Esophagus squamous epithelium (tissue), 5 donors: ENCODE data around the gene AAMP. TPM values are rescaled to one million over a fixed set of nuclear protein-coding genes. Genes with fewer than 3 reads are reported as not detected.
"Not testable (repeated sequence)": the region's sequence is repeated elsewhere in the genome, so short reads cannot be mapped to it uniquely, and the experiment has no call there.

Source experiments
- DNase-seq: peaks from one replicate; lab custom pipeline; 2025; lab: John Stamatoyannopoulos, UW
- H3K27ac ChIP-seq, 4 donors: fragments of 200-600 bp; sonication (generic); one replicate each; pipeline ENCODE4 v1.5.1; 2016 to 2019; ENCODE audit warnings: mild to moderate bottlenecking in 1 of 4
- H3K27me3 ChIP-seq, 4 donors: fragments of 200-600 bp; sonication (generic); 1 replicate in 3 of 4; 2 replicates in 1 of 4; pipeline versions ENCODE4 v1.5.1 to v1.6.0; 2017 to 2021; ENCODE audit warnings: antibody characterized with exemption in 1 of 4
- H3K36me3 ChIP-seq, 3 donors: fragments of 200-600 bp; sonication (generic); one replicate each; pipeline ENCODE4 v1.5.1; 2016 to 2019
- H3K4me1 ChIP-seq, 3 donors: fragments of 200-600 bp; sonication (generic); one replicate each; pipeline ENCODE4 v1.5.1; 2017 to 2019
- H3K4me3 ChIP-seq, 4 donors: fragments of 200-600 bp; sonication (generic); 1 replicate in 3 of 4; 2 replicates in 1 of 4; pipeline ENCODE4 v1.5.1; 2016 to 2019; ENCODE audit warnings: mild to moderate bottlenecking in 2 of 4, moderate library complexity in 1 of 4
- H3K9me3 ChIP-seq, 3 donors: fragments of 200-600 bp; sonication (generic); one replicate each; pipeline ENCODE4 v1.5.1; 2016 to 2019
- POLR2A ChIP-seq, 4 donors: fragments of 450-650 bp; IDR thresholded peaks; one replicate each; pipeline ENCODE4 v1.6.1; 2017; ENCODE audit warnings: antibody characterized with exemption in 4 of 4, mild to moderate bottlenecking in 4 of 4, moderate library complexity in 3 of 4
- WGBS, 2 donors: methylation state at CpG; one replicate each; pipeline ENCODE4 v1.1.5; 2018; 5-methylcytosine and 5-hydroxymethylcytosine counted together
- intact Hi-C: fragments of 100-400 bp; cut with DNase I; formaldehyde crosslinking; loops from one replicate; pipeline ENCODE4 v1.15.0; 2022
- total RNA-seq, 4 donors: library from RNA; depleted of rRNA; stranded (reverse); fragments of >200 nt; gene quantifications; one replicate each; pipeline ENCODE4 v1.1.0, GENCODE V29; 2016
- TF ChIP-seq, protein P1 (sequence below), 6 experiments: fragments of 450-650 bp in 4 of 6; fragments of 200-600 bp in 2 of 6; sonication (generic) in 2 of 6; IDR thresholded peaks; one replicate each; pipeline ENCODE4 v1.5.1; 2016 to 2019; ENCODE audit warnings: antibody characterized with exemption in 6 of 6, mild to moderate bottlenecking in 4 of 6, moderate library complexity in 4 of 6
- donor health status: DM: yes; HTN: yes; CAD: no.

The AAMP gene
- total RNA-seq, 4 donors from 2014 or later: 97.9 to 136 (median 118) TPM

DNA sequence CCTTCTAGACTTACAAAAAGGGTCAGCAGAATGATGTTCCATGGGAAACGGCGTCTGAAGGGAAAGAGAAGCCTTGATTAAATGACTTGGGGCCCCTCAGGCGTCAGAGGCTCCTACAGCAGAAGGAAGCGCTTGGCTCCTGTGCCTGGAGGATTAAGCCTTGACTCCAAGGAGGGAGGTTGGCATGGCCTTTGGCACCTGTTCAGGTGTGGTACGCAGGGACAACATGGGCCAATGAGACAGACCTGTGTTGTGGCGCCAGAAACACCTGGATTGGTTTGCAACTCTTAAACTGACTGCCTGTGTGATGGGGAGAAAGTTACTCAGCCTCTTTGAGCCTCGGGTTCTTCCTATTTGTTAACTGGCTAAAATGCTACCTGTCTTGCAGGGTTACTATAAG, 8.0 kb upstream of the AAMP start:
- 52 to 61% methylated on average over 4 to 7 of the region's 7 CpGs for whole genome bisulfite sequencing, 2 donors
- DNase-seq: no peak
- H3K36me3 ChIP-seq: peaks cover 80 to 94% (median 80%) of the 10 kb centered on the region in 3 donors
- intact Hi-C loops: no loop called here
- H3K4me3 ChIP-seq: no peak overlapping the region
- H3K4me1 ChIP-seq: peaks cover 20 to 82% (median 32%) of the 10 kb centered on the region in 3 donors
- H3K9me3 ChIP-seq: no peaks in the 10 kb centered on the region
- peak overlapping the region; percentile 17 to 89 (median 48) for H3K27ac ChIP-seq
- no peak for TF ChIP-seq POLR2A (IDR thresholded peaks at IDR 0.05)
- TF ChIP-seq, protein P1, sequence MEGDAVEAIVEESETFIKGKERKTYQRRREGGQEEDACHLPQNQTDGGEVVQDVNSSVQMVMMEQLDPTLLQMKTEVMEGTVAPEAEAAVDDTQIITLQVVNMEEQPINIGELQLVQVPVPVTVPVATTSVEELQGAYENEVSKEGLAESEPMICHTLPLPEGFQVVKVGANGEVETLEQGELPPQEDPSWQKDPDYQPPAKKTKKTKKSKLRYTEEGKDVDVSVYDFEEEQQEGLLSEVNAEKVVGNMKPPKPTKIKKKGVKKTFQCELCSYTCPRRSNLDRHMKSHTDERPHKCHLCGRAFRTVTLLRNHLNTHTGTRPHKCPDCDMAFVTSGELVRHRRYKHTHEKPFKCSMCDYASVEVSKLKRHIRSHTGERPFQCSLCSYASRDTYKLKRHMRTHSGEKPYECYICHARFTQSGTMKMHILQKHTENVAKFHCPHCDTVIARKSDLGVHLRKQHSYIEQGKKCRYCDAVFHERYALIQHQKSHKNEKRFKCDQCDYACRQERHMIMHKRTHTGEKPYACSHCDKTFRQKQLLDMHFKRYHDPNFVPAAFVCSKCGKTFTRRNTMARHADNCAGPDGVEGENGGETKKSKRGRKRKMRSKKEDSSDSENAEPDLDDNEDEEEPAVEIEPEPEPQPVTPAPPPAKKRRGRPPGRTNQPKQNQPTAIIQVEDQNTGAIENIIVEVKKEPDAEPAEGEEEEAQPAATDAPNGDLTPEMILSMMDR (IDR thresholded peaks at IDR 0.05): no peak
- H3K27me3 ChIP-seq: no peaks in the 10 kb centered on the region

DNA sequence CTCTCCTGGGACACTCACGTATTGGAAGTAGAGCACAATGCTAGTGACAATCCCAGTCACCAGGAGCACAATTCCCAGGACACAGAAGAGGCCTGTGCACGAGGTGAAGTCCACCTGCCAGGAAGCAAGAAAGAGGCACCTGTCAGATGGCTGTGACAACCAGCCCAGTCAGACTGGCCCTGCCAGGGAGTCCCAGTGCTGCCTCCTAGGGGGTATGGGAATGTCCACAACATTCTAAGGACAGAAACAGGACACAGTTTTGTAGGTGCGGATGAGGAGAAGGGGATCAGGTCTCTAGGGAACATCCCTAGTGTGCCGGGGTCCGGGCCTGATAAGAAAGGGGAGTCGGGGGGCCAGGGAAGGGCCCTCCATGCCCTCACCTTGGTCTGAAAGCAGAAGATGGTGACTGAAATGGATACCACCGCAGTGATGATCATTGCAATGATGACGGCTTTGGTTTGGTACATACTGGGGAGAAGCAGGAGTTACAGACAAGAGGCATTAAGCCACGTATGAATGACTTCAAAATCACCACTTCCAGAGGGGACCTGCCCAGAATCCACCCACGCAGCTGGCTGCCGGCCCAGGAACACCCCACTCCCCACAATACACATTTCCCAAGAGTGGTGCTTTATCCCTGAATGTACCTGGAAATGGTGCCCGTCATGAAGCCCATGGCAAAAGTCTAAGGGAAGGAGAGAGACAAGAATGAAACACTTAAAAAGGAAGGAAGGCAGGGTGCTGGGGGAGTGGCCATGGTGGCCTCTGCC, 7.2 kb upstream of the AAMP start:
- Histone ChIP-seq H3K4me1 (peaks cover 19 to 82% (median 31%) of the 10 kb centered on the region in 3 donors), H3K9me3 (no peaks in the 10 kb centered on the region), H3K4me3 (no peak overlapping the region), H3K27me3 (no peaks in the 10 kb centered on the region), H3K27ac (peak overlapping the region; percentile 18 to 89 (median 48)), H3K36me3 (peaks cover 78 to 90% (median 80%) of the 10 kb centered on the region in 3 donors)
- TF ChIP-seq, protein P1 (IDR thresholded peaks at IDR 0.05): no peak
- no peak for TF ChIP-seq POLR2A (IDR thresholded peaks at IDR 0.05)
- intact Hi-C loops: no loop called here
- no peak for DNase-seq
- WGBS, 2 donors: 72 to 79% methylated on average over 8 to 10 of the region's 12 CpGs

GRCh38 chr2:218275371-218276072, 5.6 kb upstream of the AAMP start:
- no peaks in the 10 kb centered on the region for H3K9me3 ChIP-seq
- H3K4me3 ChIP-seq: no peak overlapping the region
- H3K27me3 ChIP-seq: no peaks in the 10 kb centered on the region
- peaks cover 20 to 83% (median 33%) of the 10 kb centered on the region in 3 donors for H3K4me1 ChIP-seq
- no peak for DNase-seq
- intact Hi-C loops: no loop called here
- TF ChIP-seq, protein P1 (IDR thresholded peaks at IDR 0.05): no peak
- TF ChIP-seq POLR2A (IDR thresholded peaks at IDR 0.05): no peak
- 84 to 87% methylated on average over 9 of the region's 9 CpGs for WGBS, 2 donors
- peak overlapping the region; percentile 17 to 92 (median 86) for H3K27ac ChIP-seq
- peaks cover 68 to 74% (median 68%) of the 10 kb centered on the region in 3 donors for H3K36me3 ChIP-seq

DNA sequence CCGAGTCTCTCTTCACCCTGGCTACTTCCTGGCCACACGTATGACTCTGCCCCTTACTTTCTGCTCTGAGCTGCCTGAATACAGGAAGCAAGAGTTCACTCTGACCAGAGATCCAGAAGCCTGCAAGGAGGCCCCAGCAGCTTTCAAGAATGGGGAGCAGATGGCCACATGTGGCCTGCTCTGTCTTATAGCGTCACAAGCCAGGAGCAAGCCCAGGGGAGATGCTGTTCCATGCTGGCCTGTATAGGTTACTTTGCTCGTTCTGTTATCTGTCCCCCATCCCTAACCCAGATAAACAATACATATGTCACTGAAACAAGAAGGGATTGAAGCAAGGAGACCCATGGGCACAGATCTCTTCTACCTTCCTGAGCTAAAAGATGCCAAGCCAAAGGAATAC, 4.6 kb upstream of the AAMP start:
- no peaks in the 10 kb centered on the region for H3K27me3 ChIP-seq
- TF ChIP-seq POLR2A (IDR thresholded peaks at IDR 0.05): no peak
- TF ChIP-seq, protein P1 (IDR thresholded peaks at IDR 0.05): no peak
- H3K9me3 ChIP-seq: no peaks in the 10 kb centered on the region
- peaks cover 59 to 64% (median 60%) of the 10 kb centered on the region in 3 donors for H3K36me3 ChIP-seq
- peaks cover 20 to 74% (median 33%) of the 10 kb centered on the region in 3 donors for H3K4me1 ChIP-seq
- H3K27ac ChIP-seq: peak overlapping the region; percentile 72 to 92 (median 86)
- 61 to 67% methylated on average over 3 to 4 of the region's 4 CpGs for WGBS, 2 donors
- no peak for DNase-seq
- intact Hi-C loops: loop anchor here (5.0 kb wide), 1 partner anchor 123 kb away; the partner anchor contains the start of gene CTDSP1
- H3K4me3 ChIP-seq: no peak overlapping the region

DNA sequence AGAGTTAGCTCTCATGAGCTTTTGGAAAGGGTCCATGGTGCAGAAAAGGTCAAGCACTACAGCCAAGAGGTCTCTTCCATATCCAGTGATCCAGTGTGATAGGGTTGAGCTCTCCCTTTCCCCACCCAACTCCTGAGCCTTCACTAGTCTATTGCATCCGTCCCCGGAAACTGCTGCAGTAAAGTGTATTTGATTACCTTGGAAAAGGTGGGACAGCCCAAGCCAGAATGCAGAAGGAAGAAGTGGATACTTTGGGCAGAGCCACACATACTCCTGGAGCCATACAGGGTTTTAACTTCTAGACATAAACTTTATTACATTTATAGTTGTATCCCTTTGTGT, 3.9 kb upstream of the AAMP start:
- DNase-seq: no peak
- no peak overlapping the region for H3K4me3 ChIP-seq
- 80 to 96% methylated on average over 2 of the region's 2 CpGs for WGBS, 2 donors
- intact Hi-C loops: loop anchor here (5.0 kb wide), 1 partner anchor 123 kb away; the partner anchor contains the start of gene CTDSP1
- H3K36me3 ChIP-seq: peaks cover 52 to 57% (median 53%) of the 10 kb centered on the region in 3 donors
- H3K27me3 ChIP-seq: no peaks in the 10 kb centered on the region
- H3K9me3 ChIP-seq: no peaks in the 10 kb centered on the region
- peaks cover 25 to 74% (median 38%) of the 10 kb centered on the region in 3 donors for H3K4me1 ChIP-seq
- H3K27ac ChIP-seq: peak overlapping the region; percentile 72 to 92 (median 86)
- TF ChIP-seq POLR2A (IDR thresholded peaks at IDR 0.05): no peak
- TF ChIP-seq, protein P1 (IDR thresholded peaks at IDR 0.05): no peak

- 56% methylated on average over 6 to 8 of the region's 8 CpGs for WGBS, 2 donors
- intact Hi-C loops: loop anchor here (5.0 kb wide), 1 partner anchor 124 kb away; the partner anchor contains the start of gene CTDSP1
These were observed 3.4 kb upstream of the AAMP start for GRCh38 chr2:218273214-218273907.

More at GRCh38 chr2:218273214-218273907, 3.4 kb upstream of the AAMP start:
- DNase-seq, H3K9me3 ChIP-seq, H3K27me3 ChIP-seq: not testable (repeated sequence)
- Histone ChIP-seq H3K4me3 (peak overlapping the region in 1 of 4 donors; percentile 78), H3K4me1 (peaks cover 29 to 74% (median 42%) of the 10 kb centered on the region in 3 donors), H3K27ac (peak overlapping the region; percentile 84 to 92 (median 88)), H3K36me3 (peaks cover 47 to 52% (median 47%) of the 10 kb centered on the region in 3 donors)
